Measurements from ENCODE around the gene FSHR.

The FSHR gene

GRCh38 chr2:49033394-49034185, 120.7 kb downstream of the FSHR start:
- no peak for DNase-seq (ENCODE audit: low read depth in 2 of 2)

GRCh38 chr2:49032936-49033335, 121.4 kb downstream of the FSHR start:
- DNase-seq (ENCODE audit: low read depth in 2 of 2): no peak

GRCh38 chr2:49032126-49032525, 122.2 kb downstream of the FSHR start:
- DNase-seq (ENCODE audit: low read depth in 2 of 2): no peak

DNA sequence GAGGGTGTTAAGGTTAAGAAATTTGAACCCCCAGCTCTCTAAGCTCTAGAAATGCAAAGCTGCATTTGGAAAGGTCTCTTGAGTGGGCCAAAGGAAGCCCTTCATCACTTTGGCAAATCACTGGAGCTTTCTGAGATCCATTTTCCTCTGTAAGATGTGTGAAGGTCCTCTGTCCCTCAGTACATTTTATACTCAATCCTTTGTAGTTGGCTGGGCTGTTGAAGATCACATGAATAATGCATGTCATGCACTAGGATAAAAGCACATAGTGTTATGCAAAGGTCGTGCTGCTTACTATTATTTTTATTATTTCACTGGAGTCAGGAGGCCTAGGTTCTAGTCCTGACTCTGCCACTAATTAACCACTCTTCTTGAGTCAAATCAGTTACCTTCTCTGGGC, 124.9 kb downstream of the FSHR start:
- DNase-seq (ENCODE audit: low read depth in 2 of 2): no peak

- no peak for DNase-seq (ENCODE audit: low read depth in 2 of 2)
Measured at GRCh38 chr2:49028101-49028500, 126.2 kb downstream of the FSHR start.

DNA sequence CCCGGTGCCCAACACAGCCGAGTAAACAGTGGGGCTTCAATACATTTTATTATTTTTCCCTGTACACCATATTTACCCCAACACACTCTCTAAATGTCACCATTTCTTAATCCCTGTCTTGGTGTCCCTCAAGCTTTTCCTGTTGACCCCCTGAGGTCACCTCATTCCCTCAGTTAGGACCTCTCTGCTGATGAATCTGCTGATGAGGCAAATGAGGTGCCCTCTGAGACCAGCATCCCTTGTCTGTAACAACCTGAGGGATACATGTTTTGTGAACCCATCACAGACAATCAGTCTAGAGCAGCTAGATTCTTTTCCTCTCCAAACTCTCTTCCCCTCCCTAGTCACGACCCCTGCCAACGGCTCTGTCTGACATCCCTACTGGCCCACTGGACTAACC, 127.6 kb downstream of the FSHR start:
- DNase-seq (ENCODE audit: low read depth in 2 of 2): no peak

- no peak for DNase-seq (ENCODE audit: low read depth in 2 of 2)
Measured at GRCh38 chr2:49021271-49021670, 133.0 kb downstream of the FSHR start.

GRCh38 chr2:49005261-49005660, 149.1 kb downstream of the FSHR start:
- no peak for DNase-seq (ENCODE audit: low read depth in 2 of 2)

DNA sequence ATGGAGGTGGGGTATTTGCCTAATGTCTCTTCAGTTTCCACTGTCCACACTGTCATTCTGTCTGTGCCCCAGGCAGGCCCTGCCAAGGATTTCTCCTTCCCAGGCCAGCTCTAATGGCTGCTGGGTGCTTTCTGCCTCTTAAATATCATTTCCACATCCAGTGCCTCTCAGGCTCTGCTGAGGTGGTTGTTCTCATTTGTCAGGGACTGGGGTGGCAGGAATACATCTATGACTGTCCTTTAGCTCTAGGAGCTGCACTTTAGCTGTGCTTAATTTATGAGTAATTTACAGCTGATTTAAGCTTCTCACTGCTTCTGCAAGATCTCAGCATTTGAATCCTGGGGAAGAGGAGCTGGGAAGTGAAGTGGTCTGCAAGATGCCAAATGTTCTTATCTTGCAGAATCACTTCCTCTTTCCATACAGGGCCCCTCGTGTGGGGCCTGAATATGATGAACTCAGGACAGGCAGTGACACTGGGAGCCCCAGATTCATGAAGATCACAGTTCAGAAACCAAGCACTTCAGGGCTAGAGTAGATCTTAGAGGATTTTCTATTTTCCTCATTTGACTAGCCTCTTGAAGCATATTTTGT, 150.2 kb downstream of the FSHR start:
- DNase-seq (ENCODE audit: low read depth in 2 of 2): no peak

GRCh38 chr2:49003201-49003600, 151.1 kb downstream of the FSHR start:
- no peak for DNase-seq (ENCODE audit: low read depth in 2 of 2)

DNA sequence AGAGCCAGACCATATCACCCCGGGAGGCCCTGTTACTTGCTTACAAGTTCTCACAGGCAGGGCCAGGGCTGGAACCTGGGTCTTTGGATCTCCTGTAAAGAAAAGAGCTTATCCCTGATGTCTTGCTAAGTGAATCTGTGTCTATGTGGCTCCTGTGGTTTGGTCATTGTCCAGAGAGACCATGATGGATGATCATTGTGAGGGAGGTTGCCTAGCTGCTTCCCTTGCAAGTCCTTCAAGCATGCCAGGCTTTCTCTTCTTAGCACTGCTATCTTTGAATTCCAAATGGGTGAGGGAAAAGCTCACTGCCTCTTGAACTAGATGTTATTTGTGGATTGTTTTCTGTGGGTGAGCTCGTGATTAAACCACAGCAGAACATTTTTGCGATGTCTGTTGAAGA, 151.6 kb downstream of the FSHR start:
- DNase-seq (ENCODE audit: low read depth in 2 of 2): no peak

- DNase-seq (ENCODE audit: low read depth in 2 of 2): no peak
Measured at GRCh38 chr2:49000695-49001094, 153.6 kb downstream of the FSHR start.

DNA sequence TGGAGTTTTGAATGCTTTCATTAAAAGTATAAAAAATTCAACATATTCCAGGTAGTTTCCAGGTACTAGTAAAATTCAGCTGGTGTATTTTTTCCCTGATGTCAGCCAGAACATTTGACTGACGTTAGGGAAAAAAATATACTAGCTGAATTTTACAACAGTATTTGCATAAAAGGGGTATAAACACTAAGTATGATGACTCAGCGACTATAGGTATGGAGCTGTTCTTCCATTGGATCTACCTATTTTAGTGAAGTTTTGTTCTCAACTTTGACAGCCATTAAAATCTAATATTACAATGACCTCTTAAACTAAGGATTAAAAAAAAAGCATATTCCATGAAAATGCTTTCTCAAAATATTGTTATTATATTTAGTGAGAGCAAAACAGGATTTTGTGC, 155.9 kb downstream of the FSHR start:
- DNase-seq (ENCODE audit: low read depth in 2 of 2): no peak

- DNase-seq (ENCODE audit: low read depth in 2 of 2): no peak
Measured at GRCh38 chr2:48993576-48993975, 160.7 kb downstream of the FSHR start.

DNA sequence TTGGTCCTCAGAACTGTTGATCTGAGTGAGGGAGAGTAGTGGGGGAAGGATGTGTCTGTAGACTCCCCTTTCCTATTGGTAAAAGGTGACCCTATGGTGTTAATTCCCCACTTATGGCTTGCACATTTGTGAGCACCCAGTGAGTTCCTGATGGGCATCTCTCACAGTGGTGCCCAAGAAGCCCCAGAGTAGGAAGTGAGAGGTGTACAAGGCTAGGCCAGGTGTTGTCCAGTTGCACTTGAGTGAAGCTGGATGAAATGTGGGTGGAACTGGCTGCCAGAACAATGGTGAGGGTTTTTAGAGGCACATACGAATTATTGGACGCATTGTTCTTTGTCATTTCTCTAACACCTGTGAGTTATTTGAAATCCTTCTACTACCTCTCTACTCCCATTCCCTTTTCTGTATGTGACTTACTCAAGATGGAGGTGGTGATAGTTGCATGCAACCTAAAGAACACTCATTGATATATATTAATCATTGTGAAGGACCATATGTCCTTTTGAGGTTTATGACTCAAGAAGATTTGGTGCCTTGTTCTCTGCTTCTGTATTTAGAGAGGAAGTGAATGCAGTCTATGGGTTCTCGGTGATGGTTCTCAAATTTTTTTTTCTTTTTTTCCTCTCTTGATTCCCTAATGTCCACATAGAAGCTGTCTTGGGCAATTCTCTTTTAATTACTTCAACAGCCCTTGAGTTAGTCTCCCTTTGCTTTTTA, 162.7 kb downstream of the FSHR start:
- DNase-seq (ENCODE audit: low read depth in 2 of 2): no peak

- no peak for DNase-seq (ENCODE audit: low read depth in 2 of 2)
Measured at GRCh38 chr2:48984922-48985321, 169.4 kb downstream of the FSHR start.

DNA sequence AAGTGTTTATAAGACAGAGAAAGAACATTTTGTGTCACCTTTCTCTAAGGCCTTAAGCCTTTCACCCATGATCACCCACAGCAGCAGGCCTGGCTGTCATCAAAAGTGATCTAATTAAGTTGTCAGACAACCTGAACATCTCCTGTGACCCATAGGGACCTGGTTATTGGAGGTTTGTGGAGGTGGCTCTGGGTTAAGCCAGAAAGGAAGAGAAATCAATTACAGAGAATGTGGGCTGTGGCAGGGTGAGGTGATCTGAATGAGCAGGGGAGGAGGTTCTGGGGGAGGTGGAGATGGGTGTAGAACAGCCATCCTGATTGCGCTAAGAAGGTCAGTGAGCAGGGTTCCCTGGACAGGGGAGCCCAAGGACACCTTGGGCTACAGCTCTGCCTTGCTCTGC, 170.8 kb downstream of the FSHR start:
- DNase-seq (ENCODE audit: low read depth in 2 of 2): no peak

DNA sequence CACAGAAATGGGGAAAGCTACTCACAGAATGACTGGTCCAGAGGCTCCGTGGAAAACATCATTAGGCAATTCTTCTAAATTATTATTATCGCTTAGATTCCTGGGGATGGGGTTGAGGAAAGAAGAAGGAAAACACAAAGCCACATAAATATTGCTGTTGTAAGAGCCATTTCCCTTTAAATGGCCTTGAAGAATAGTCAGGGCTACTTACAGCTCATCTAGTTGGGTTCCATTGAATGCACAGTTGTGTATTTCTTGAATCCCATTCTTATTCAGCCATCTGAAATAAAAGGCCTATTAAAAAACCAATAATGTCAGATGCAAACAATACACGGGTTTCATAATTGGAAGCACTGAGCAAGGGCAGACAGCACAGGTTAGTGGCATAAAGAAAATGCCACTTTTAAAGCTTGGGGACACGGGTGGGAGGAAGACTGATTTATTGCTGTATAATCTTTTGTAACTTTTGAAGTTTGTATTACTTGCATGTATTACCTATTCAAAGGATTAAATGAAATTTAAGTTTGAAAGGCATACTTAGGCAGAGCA, 171.4 kb downstream of the FSHR start:
- DNase-seq (ENCODE audit: low read depth in 2 of 2): no peak

DNA sequence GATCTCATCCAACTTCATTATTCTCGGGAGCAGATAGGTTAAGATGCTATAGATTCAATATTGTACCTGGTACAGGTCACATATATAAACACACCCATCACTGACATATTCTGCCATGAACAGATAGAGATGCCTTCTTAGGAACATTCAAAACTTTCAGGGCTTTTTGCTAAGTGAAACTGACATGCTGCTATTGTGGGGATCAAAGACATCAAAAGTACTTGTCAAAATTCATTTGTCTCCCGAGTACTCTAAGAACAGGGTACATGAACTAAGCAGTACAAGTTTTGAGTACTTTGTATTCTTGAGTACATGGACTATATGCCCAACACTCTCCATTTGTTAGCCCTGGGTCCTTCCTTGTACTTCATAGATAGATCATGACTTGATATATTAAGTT, 173.5 kb downstream of the FSHR start:
- no peak for DNase-seq (ENCODE audit: low read depth in 2 of 2)

GRCh38 chr2:48979691-48980090, 174.6 kb downstream of the FSHR start:
- no peak for DNase-seq (ENCODE audit: low read depth in 2 of 2)

GRCh38 chr2:48978131-48978530, 176.2 kb downstream of the FSHR start:
- DNase-seq (ENCODE audit: low read depth in 2 of 2): no peak

GRCh38 chr2:48971801-48972200, 182.5 kb downstream of the FSHR start:
- DNase-seq (ENCODE audit: low read depth in 2 of 2): no peak

DNA sequence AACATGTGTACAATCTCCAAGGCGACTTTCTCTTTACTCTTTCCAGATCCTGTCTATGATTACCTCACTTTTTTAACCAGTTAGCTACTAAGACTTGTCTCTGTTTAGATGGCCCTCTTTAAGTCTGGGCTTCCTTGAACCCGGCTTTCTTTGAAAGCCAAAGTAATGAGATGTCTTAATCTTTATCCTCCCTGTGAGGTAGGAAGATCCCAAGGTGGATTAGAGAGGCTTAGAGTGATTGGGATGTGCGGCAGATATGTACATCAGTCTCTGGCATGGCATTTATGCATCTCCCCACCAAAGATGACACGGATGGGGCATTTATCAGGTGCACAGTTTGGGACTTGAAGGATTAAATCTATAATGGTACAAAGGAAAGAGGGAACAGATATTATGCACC, 186.3 kb downstream of the FSHR start:
- no peak for DNase-seq (ENCODE audit: low read depth in 2 of 2)
